GM21737 (cell line): ENCODE results near the gene PSMB1.
"Not testable (repeated sequence)": the region's sequence is repeated elsewhere in the genome, so short reads cannot be mapped to it uniquely, and the experiment has no call there.

Experiments used
- ATAC-seq: cut with Tn5 transposase; IDR thresholded peaks from one replicate; pipeline ENCODE4 v1.9.1; 2021; ENCODE audit warnings: mild to moderate bottlenecking, moderate library complexity; ENCODE audit not compliant: unreplicated experiment

The PSMB1 gene

GRCh38 chr6:170504479-170504878 lies 48.6 kb downstream of the PSMB1 start:
- ATAC-seq, result no peak

DNA sequence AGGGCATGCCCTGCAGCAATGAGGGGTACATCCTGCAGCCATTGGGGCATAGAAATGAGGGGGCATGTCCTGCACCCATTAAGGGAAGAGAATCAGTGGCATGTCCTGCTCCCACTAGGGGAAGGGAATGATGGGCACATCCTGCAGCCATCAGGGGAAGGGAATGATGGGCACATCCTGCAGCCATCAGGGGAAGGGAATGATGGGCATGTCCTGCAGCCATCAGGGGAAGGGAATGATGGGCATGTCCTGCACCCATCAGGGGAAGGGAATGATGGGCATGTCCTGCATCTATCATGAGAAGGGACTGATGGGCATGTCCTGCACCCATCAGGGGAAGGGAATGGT lies 49.7 kb downstream of the PSMB1 start:
- no peak for ATAC-seq

DNA sequence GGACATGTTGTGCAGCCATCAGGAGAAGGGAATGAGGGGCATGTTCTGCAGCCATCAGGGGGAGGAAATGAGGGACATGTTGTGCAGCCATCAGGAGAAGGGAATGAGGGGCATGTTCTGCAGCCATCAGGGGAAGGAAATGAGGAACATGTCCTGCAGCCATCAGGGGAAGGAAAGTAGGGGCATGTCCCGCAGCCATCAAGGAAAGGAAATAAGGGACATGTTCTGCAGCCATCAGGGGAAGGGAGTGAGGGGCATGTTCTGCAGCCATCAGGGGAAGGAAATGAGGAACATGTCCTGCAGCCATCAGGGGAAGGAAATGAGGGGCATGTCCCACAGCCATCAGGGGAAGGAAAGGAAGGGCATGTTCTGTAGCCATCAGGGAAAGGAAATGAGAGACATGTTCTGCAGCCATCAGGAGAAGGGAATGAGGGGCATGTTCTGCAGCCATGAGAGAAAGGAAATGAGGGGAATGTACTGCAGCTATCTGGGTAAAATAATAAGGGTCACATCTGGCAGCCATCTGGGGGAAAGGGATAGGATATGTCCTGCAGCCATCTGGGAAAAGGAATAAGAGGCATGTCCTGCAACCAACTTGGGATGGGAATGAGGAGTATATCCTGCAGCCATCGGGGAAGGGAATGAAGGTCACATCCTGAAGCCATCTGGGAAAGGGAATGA lies 50.2 kb downstream of the PSMB1 start:
- ATAC-seq, result not testable (repeated sequence)

GRCh38 chr6:170502268-170502667 lies 50.8 kb downstream of the PSMB1 start:
- ATAC-seq, result not testable (repeated sequence)

- ATAC-seq, result no peak
These were observed 52.0 kb downstream of the PSMB1 start for GRCh38 chr6:170500955-170501590.

DNA sequence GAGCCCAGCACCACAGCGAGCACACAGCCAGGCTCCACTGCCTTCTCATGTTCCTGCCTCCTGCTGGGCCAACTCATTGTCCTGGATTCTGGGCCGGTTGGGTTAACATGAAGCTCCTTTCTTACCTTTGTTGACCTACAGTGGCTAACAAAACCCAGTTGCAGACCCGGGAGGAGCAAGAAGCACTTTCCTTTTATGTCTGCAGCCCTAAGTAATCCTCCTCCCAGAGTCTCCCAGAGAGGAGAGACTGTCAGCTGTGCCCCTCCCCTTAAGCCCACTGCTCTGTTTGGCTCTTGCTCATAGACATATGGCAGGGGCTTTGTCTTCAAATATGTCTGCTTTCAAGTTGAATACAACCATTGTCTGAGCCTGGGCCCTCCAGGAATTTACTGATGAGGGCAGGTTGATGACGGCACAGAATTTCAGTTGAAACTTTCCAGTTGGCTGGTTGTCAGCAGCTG lies 55.2 kb downstream of the PSMB1 start:
- no peak for ATAC-seq

- no peak for ATAC-seq
These were observed 59.8 kb downstream of the PSMB1 start for GRCh38 chr6:170493354-170493753.

DNA sequence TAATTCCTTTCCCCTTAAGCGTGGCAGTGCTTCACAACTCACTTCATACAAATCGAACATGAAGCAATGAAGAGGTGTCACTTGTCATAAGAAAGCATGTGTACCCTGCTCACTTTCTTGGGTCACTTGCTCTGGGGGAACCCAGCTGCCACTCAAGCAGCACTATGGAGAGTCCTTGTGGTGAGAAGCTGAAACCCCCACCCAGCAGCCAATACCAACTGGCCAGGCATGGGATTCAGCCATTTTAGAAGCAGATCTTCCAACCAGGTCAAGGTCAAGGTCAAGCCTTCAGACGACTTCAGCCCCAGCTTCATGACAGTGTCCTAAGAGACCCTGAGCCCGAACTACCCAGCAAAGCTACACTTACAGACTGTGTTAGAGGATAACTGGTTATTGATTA lies 62.8 kb downstream of the PSMB1 start:
- no peak for ATAC-seq

GRCh38 chr6:170489836-170490235 lies 63.3 kb downstream of the PSMB1 start:
- no peak for ATAC-seq

GRCh38 chr6:170487707-170488329 lies 65.3 kb downstream of the PSMB1 start:
- no peak for ATAC-seq

GRCh38 chr6:170485159-170485558 lies 67.9 kb downstream of the PSMB1 start:
- ATAC-seq, result no peak
